A673 (cell line): ENCODE results near the gene CPXM2. TPM values are rescaled to one million over a fixed set of nuclear protein-coding genes. Genes with fewer than 3 reads are reported as not detected.

Experiments
- BruUV-seq: library from RNA; stranded (reverse); fragments of 400-500 nt; replicated peaks from 2 replicates; lab custom pipeline; 2021; lab: Mats Ljungman, UMichigan
- CTCF ChIA-PET: fragments of 300-600 bp; sonication (Branson Sonifier 250); formaldehyde crosslinking; loops from one replicate; lab custom pipeline; 2022; ENCODE audit warnings: antibody characterized with exemption; lab: Charles Lee
- POLR2A ChIA-PET: fragments of 300-600 bp; sonication (Branson Sonifier 250); formaldehyde crosslinking; loops from one replicate; lab custom pipeline; 2022; ENCODE audit warnings: antibody characterized with exemption; ENCODE audit not compliant: low non-redundant PET; lab: Charles Lee
- DNase-seq: peaks from one replicate; pipeline ENCODE4 v3.0.0-alpha.2; 2015; ENCODE audit warnings: low spot score
- H3K27ac ChIP-seq: fragments of 200-600 bp; sonication (generic); 2 replicates; pipeline ENCODE4 v1.5.1; 2016; ENCODE audit warnings: mixed run types, low read depth, mild to moderate bottlenecking, mixed read lengths, antibody characterized with exemption, low read length; ENCODE audit not compliant: poor library complexity, severe bottlenecking
- H3K27me3 ChIP-seq: fragments of 200-600 bp; sonication (generic); replicated peaks from 2 replicates; pipeline ENCODE4 v1.6.1; 2017; ENCODE audit warnings: mixed run types, low read depth, mild to moderate bottlenecking, mixed read lengths, antibody characterized with exemption, low read length; ENCODE audit not compliant: insufficient read depth, poor library complexity
- H3K36me3 ChIP-seq: fragments of 200-600 bp; sonication (generic); 2 replicates; pipeline ENCODE4 v1.6.1; 2016; ENCODE audit warnings: mixed run types, mild to moderate bottlenecking, mixed read lengths, antibody characterized with exemption, low read length; ENCODE audit not compliant: insufficient read depth, poor library complexity, severe bottlenecking
- H3K4me1 ChIP-seq: fragments of 200-600 bp; sonication (generic); 2 replicates; pipeline ENCODE4 v1.6.1; 2017; ENCODE audit warnings: mixed run types, mild to moderate bottlenecking, mixed read lengths, antibody characterized with exemption, low read length; ENCODE audit not compliant: insufficient read depth, poor library complexity, severe bottlenecking
- H3K4me3 ChIP-seq: fragments of 200-600 bp; sonication (generic); 2 replicates; pipeline ENCODE4 v1.5.1; 2016; ENCODE audit warnings: low read depth, mixed run types, mild to moderate bottlenecking, mixed read lengths, low read length; ENCODE audit not compliant: poor library complexity, severe bottlenecking
- H3K9me3 ChIP-seq: fragments of 200-600 bp; sonication (generic); 2 replicates; pipeline ENCODE4 v1.6.1; 2016; ENCODE audit warnings: mixed run types, low read depth, mild to moderate bottlenecking, mixed read lengths, antibody characterized with exemption, low read length; ENCODE audit not compliant: poor library complexity, severe bottlenecking
- CTCF ChIP-seq: fragments of 300-800, 200-600 bp; sonication (generic); conservative IDR thresholded peaks from 2 replicates; pipeline ENCODE4 v1.5.1; 2017; ENCODE audit warnings: low read depth, mild to moderate bottlenecking, antibody characterized with exemption, low read length, moderate library complexity, mixed read lengths
- EZH2 ChIP-seq: fragments of 200-600 bp; sonication (generic); IDR thresholded peaks from 2 replicates; pipeline ENCODE4 v1.6.1; 2017; ENCODE audit warnings: borderline replicate concordance, low read depth, mild to moderate bottlenecking, mixed read lengths, antibody characterized with exemption, low read length; ENCODE audit not compliant: poor library complexity, severe bottlenecking
- intact Hi-C: fragments of 100-400 bp; cut with micrococcal nuclease; formaldehyde crosslinking; loops from one replicate; pipeline ENCODE4 v1.10.0; 2022; ENCODE audit not compliant: unreplicated experiment
- total RNA-seq: library from RNA; stranded (reverse); gene quantifications from 2 replicates; pipeline ENCODE4 v1.2.3, GENCODE V29; 2021

The CPXM2 gene
- total RNA-seq, 1 experiment from 2014 or later, result not detected

- Histone ChIP-seq H3K4me3 (no peak overlapping the region), H3K4me1 (no peaks in the 10 kb centered on the region), H3K9me3 (no peaks in the 10 kb centered on the region), H3K36me3 (no peaks in the 10 kb centered on the region), H3K27me3 (peaks cover 15% of the 10 kb centered on the region), H3K27ac (no peak overlapping the region)
- DNase-seq, result no peak
- no TSS peak for BruUV-seq
- no peak for TF ChIP-seq CTCF
- no peak for TF ChIP-seq EZH2
- ChIA-PET POLR2A (no interaction called here), CTCF (no interaction called here)
- intact Hi-C loops, result no loop called here
Measured at GRCh38 chr10:123726381-123726780, 165.2 kb downstream of the CPXM2 start.

- CTCF ChIA-PET, result no interaction called here
- no TSS peak for BruUV-seq
- Histone ChIP-seq H3K4me3 (no peak overlapping the region), H3K9me3 (no peaks in the 10 kb centered on the region), H3K27ac (no peak overlapping the region), H3K36me3 (no peaks in the 10 kb centered on the region), H3K4me1 (no peaks in the 10 kb centered on the region), H3K27me3 (peaks cover 15% of the 10 kb centered on the region)
- intact Hi-C loops, result no loop called here
- DNase-seq, result no peak
- TF ChIP-seq EZH2 (no peak), CTCF (no peak)
- POLR2A ChIA-PET, result no interaction called here
Measured at GRCh38 chr10:123724747-123725146, 166.9 kb downstream of the CPXM2 start.

DNA sequence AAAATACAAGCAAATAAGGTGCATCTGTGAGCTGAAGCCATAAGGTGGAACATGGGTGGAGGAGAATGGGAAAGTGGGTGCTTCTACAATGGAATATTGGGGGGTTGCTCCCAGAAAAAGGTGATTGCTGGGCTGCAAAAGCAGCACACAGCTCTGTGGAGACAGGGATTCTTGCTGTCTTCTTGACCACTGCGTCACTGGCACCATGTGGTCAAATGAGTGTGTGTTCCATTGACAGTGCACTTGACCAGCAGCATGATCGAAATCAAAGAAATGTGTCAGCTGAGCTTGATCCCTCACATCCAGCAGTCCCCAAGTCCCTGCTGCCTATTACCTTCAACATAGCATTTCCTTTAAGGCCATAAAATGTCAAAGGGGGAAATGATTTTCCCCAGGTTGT, 169.3 kb downstream of the CPXM2 start:
- H3K4me1 ChIP-seq, result no peaks in the 10 kb centered on the region
- ChIA-PET POLR2A (no interaction called here), CTCF (no interaction called here)
- DNase-seq, result no peak
- no TSS peak for BruUV-seq
- H3K9me3 ChIP-seq, result no peaks in the 10 kb centered on the region
- no peak overlapping the region for H3K27ac ChIP-seq
- H3K4me3 ChIP-seq, result no peak overlapping the region
- H3K27me3 ChIP-seq, result peaks cover 16% of the 10 kb centered on the region
- no peak for TF ChIP-seq EZH2
- no peak for TF ChIP-seq CTCF
- H3K36me3 ChIP-seq, result no peaks in the 10 kb centered on the region
- intact Hi-C loops, result no loop called here
